ENCODE data around the gene SNAPC2.
"Not testable (repeated sequence)": the region's sequence is repeated elsewhere in the genome, so short reads cannot be mapped to it uniquely, and the experiment has no call there.

Gene SNAPC2

GRCh38 chr19:7941895-7942596, 21.9 kb downstream of the SNAPC2 start:
- DNase-seq: no peak

GRCh38 chr19:7942981-7943443, 22.9 kb downstream of the SNAPC2 start:
- no peak for DNase-seq

DNA sequence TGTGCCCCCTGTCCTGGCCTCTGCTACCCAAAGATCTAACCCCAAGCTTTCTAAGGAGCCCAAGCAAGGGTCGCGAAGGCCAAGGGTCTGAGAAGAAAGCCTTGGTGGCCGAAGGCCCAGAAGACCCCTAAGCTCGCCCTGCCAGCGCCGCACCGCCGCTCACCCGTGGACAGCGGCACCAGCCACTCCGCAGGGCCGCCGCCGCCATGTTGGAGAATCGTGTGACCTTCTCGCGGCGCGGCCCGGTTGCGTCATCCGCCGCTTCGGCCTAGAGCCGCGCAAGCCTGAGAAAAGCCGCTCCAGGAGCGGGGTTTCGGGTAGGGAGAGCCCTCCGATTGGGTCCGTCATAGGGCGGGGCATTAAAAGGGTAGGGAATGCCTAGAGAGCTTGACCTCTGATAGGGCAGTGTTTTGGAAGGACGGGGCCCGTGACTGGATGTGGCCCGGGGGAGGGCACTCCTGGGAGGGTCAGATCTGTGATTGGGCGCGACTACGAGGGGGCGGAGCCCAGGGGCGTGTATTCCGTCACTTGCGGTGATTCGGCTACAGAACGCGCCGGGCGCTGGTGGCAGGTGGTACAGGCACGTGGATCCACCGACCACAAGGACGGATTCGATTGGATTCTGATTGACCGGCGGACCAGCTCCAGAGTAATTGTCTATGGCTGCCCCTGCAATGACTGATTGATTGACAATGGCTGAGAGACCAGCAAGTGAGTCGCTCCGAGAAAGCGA, 23.5 kb downstream of the SNAPC2 start, which contains the start of gene TIMM44:
Gene TIMM44 (minus strand): TSS at position 223 of the 733 bp plus-strand sequence. CDS start 15 bp downstream, at position 208.
- DNase-seq: peak; percentile 100

- peak; percentile 92 for DNase-seq
Measured at GRCh38 chr19:7944177-7944761, 24.1 kb downstream of the SNAPC2 start.

- DNase-seq: no peak
Measured at GRCh38 chr19:7947939-7948338, 27.8 kb downstream of the SNAPC2 start.

- DNase-seq: no peak
Measured at GRCh38 chr19:7953060-7953459, 32.9 kb downstream of the SNAPC2 start.

GRCh38 chr19:7953576-7953975, 33.4 kb downstream of the SNAPC2 start:
- DNase-seq: no peak

- no peak for DNase-seq
Measured at GRCh38 chr19:7955696-7956095, 35.6 kb downstream of the SNAPC2 start.

DNA sequence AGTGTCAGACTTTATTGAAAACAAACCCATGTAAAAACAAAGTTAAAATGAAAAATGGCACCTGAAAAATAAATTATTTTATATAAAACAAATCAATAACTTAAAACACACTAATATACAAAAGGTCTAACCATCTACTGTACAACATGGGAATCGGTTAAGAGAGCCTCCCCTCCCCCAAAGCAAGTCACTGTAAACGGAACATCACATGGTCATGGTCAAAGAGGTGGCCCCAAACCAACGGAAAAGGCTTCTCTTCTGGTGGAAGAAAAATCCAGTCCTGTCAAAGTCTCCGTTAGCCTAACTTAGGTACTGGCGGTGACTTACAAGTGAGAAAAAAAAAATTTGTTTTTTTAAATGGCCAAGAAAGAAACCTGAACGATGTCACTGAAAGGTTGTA, 39.1 kb downstream of the SNAPC2 start:
- DNase-seq: no peak

GRCh38 chr19:7961082-7961481, 40.9 kb downstream of the SNAPC2 start:
- not testable (repeated sequence) for DNase-seq

GRCh38 chr19:7961920-7962626, 41.9 kb downstream of the SNAPC2 start:
- DNase-seq: no peak

- DNase-seq: no peak
Measured at GRCh38 chr19:7962644-7963268, 42.6 kb downstream of the SNAPC2 start.

GRCh38 chr19:7963566-7963965, 43.4 kb downstream of the SNAPC2 start:
- no peak for DNase-seq

DNA sequence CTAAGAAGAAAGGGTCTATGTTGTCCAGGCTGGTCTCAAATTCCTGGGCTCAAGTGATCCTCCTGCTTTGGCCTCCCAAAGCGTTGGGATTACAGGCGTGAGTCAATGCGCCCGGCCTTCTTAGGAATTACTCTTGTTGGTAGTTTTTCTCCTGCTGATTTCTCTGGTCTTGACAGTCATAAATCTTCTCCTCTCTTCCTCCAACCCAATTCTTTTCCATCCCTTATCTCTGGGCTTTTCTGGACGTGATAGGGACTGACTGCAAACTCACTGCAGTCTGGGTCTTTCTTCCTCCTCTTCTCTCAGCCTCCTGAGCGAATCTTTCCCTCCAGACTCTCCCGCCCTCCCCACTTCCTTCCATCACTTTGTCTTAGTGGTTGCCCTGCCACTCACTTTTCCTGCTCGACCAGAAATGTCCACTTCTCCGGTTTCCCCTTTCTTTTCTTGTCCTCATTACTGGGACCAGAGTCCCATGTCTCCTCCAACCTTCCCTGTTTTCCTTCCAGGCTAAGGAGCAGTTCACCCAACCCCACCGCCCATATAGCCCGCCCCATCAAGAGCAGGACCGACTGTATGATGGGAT, 45.2 kb downstream of the SNAPC2 start:
- DNase-seq: no peak

DNA sequence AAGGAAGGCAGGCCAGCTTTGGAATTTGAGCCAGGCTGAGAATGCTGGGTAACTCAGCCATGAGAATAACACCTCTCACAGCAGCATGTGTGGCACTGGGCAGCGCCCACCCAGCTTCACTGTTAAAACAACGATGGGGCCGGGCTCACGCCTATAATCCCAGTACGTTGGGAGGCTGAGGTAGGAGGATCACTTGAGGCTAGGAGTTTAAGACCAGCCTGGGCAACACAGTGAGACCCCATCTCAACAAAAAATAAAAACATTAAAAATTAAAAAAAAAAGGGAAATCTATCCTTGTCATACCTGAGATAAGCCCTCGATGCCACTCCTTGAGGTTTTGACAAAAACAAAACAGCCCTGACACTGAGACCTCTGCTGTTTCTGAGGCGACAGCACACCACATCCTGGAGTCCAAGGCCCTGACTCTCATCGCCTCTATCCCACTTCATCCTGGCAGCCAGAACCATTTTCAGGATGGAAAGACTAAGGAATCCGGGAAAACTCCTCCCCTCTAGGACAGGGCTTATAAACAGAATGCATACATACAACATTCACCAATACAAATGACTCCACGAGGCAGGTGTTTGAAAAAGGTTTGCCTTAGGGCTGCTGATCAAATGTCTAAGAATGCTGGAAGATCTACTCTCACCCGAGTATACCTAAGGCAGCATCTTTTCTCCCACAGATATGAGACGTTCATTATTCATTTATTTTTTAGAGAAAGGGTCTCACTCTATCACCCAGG, 46.0 kb downstream of the SNAPC2 start:
- no peak for DNase-seq

DNA sequence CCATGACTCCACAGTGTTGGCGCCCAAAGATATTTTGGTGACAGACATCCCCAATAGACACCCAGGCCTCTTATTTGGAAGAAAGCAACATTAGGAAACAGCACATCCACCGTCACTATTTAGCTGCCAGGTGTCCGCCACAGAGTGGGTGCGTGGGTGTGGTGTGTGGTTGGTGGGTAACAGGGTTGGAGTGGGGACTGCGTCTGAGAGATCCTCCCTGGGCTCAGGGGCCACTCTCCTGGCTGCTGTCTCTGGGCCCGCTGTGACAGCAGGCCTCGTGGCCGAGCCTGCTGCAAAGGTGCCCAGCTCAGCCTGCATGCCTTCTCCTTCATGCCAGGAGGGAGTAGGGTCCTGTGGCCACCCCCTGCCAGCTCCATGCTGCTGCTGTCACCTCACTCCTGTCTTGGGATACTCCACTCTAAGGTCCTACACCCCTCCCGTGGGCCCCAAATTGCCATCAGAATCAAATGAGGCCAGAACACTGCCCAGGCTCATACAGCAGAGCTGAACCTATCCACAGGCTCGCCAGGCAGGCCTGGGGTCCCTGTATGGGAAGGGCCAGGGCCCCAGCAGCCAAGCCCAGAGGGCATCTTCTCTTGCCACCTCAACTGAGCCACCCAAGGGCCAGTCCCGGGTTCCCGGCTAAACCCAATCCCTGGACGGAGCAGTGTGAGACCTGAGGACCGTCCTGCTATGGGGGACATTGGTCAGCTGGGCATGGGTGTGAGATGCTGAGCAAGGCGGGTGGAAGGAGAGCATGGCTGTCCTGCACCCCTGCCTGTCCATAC, 48.1 kb downstream of the SNAPC2 start:
- no peak for DNase-seq

GRCh38 chr19:7968796-7969554, 48.8 kb downstream of the SNAPC2 start:
- no peak for DNase-seq

GRCh38 chr19:7969555-7969939, 49.4 kb downstream of the SNAPC2 start:
- no peak for DNase-seq

GRCh38 chr19:7970716-7971448, 50.7 kb downstream of the SNAPC2 start:
- DNase-seq: peak; percentile 48
